ENCODE data around the gene ZNF398. TPM values are rescaled to one million over a fixed set of nuclear protein-coding genes. Genes with fewer than 3 reads are reported as not detected.

ZNF398 gene
- total RNA-seq, 6 donors from 2014 or later: 12.2 to 40.9 (median 29.0) TPM

GRCh38 chr7:149103424-149103823, 43.8 kb upstream of the ZNF398 start:
- Histone ChIP-seq H3K27me3 (no peaks in the 10 kb centered on the region), H3K4me3 (no peak overlapping the region), H3K27ac (no peak overlapping the region), H3K4me1 (no peaks in the 10 kb centered on the region), H3K9me3 (no peaks in the 10 kb centered on the region), H3K36me3 (peaks cover 0 to 8% (median 0%) of the 10 kb centered on the region in 4 donors)
- 91 to 94% methylated on average over 7 to 9 of the region's 9 CpGs for WGBS, 2 donors
- no peak for DNase-seq
- ATAC-seq (ENCODE audit: low FRiP score in 2 of 2): no peak
- no peak for TF ChIP-seq CTCF (IDR thresholded peaks at IDR 0.05)
- TF ChIP-seq POLR2AphosphoS5 (IDR thresholded peaks at IDR 0.05): no peak
- no peak for TF ChIP-seq POLR2A (IDR thresholded peaks at IDR 0.05)
- TF ChIP-seq EP300 (IDR thresholded peaks at IDR 0.05): no peak

- 97% methylated on average over 29 to 35 of the region's 35 CpGs for WGBS, 2 donors
- Histone ChIP-seq H3K27ac (no peak overlapping the region), H3K4me1 (no peaks in the 10 kb centered on the region), H3K9me3 (no peaks in the 10 kb centered on the region), H3K36me3 (peaks cover 0 to 8% (median 0%) of the 10 kb centered on the region in 4 donors), H3K4me3 (no peak overlapping the region), H3K27me3 (no peaks in the 10 kb centered on the region)
- ATAC-seq (ENCODE audit: low FRiP score in 2 of 2) (peak in 1 of 2 donors; percentile 24), DNase-seq (peak in 1 of 2 donors; percentile 72)
- TF ChIP-seq CTCF (IDR thresholded peaks at IDR 0.05): no peak
- TF ChIP-seq EP300 (IDR thresholded peaks at IDR 0.05): no peak
- no peak for TF ChIP-seq POLR2AphosphoS5 (IDR thresholded peaks at IDR 0.05)
- no peak for TF ChIP-seq POLR2A (IDR thresholded peaks at IDR 0.05)
These were observed 43.0 kb upstream of the ZNF398 start for GRCh38 chr7:149104214-149104613.

- DNase-seq: peak in 1 of 2 donors; percentile 81
- H3K9me3 ChIP-seq: no peaks in the 10 kb centered on the region
- TF ChIP-seq POLR2A (IDR thresholded peaks at IDR 0.05): no peak
- TF ChIP-seq EP300 (IDR thresholded peaks at IDR 0.05): no peak
- no peak for TF ChIP-seq CTCF (IDR thresholded peaks at IDR 0.05)
- no peak for TF ChIP-seq POLR2AphosphoS5 (IDR thresholded peaks at IDR 0.05)
- 94 to 96% methylated on average over 15 to 25 of the region's 25 CpGs for WGBS, 2 donors
- H3K27ac ChIP-seq: no peak overlapping the region
- no peak overlapping the region for H3K4me3 ChIP-seq
- no peaks in the 10 kb centered on the region for H3K4me1 ChIP-seq
- no peaks in the 10 kb centered on the region for H3K27me3 ChIP-seq
- peak in 1 of 2 donors; percentile 23 for ATAC-seq (ENCODE audit: low FRiP score in 2 of 2)
- H3K36me3 ChIP-seq: peaks cover 0 to 8% (median 0%) of the 10 kb centered on the region in 4 donors
These were observed 42.5 kb upstream of the ZNF398 start for GRCh38 chr7:149104749-149105148.

GRCh38 chr7:149109969-149110368, 37.3 kb upstream of the ZNF398 start:
- no peaks in the 10 kb centered on the region for H3K9me3 ChIP-seq
- H3K4me1 ChIP-seq: no peaks in the 10 kb centered on the region
- TF ChIP-seq EP300 (IDR thresholded peaks at IDR 0.05) (no peak), CTCF (IDR thresholded peaks at IDR 0.05) (no peak), POLR2AphosphoS5 (IDR thresholded peaks at IDR 0.05) (no peak), POLR2A (IDR thresholded peaks at IDR 0.05) (no peak)
- 91 to 97% methylated on average over 12 of the region's 12 CpGs for WGBS, 2 donors
- DNase-seq: no peak
- no peak for ATAC-seq (ENCODE audit: low FRiP score in 2 of 2)
- H3K36me3 ChIP-seq: no peaks in the 10 kb centered on the region
- H3K27me3 ChIP-seq: no peaks in the 10 kb centered on the region
- no peak overlapping the region for H3K4me3 ChIP-seq
- H3K27ac ChIP-seq: no peak overlapping the region

GRCh38 chr7:149125189-149125862, 21.9 kb upstream of the ZNF398 start:
- 8 to 12% methylated on average over 13 to 20 of the region's 21 CpGs for WGBS, 2 donors
- no peak for ATAC-seq (ENCODE audit: low FRiP score in 2 of 2)
- no peak for TF ChIP-seq EP300 (IDR thresholded peaks at IDR 0.05)
- TF ChIP-seq POLR2A (IDR thresholded peaks at IDR 0.05): no peak
- no peak for TF ChIP-seq POLR2AphosphoS5 (IDR thresholded peaks at IDR 0.05)
- no peak for TF ChIP-seq CTCF (IDR thresholded peaks at IDR 0.05)
- H3K4me3 ChIP-seq: peak overlapping the region; percentile 65 to 97 (median 92)
- no peak for DNase-seq
- peaks cover 0 to 1% (median under 1%) of the 10 kb centered on the region in 4 donors for H3K9me3 ChIP-seq
- peaks cover 13 to 18% (median 14%) of the 10 kb centered on the region in 4 donors for H3K4me1 ChIP-seq
- H3K36me3 ChIP-seq: peaks cover 0 to 7% (median 1%) of the 10 kb centered on the region in 4 donors
- H3K27ac ChIP-seq: peak overlapping the region; percentile 91 to 98 (median 97)
- no peaks in the 10 kb centered on the region for H3K27me3 ChIP-seq
